ENCODE data around the gene UGT8. TPM values are rescaled to one million over a fixed set of nuclear protein-coding genes. Genes with fewer than 3 reads are reported as not detected.

The UGT8 gene
- total RNA-seq, 1 donor from 2014 or later: 4.3 TPM

GRCh38 chr4:114597410-114598115 lies 1.0 kb upstream of the UGT8 start:
- peaks cover 18% of the 10 kb centered on the region for H3K27me3 Mint-ChIP-seq (ENCODE audit: insufficient read depth, low read depth)
- no peaks in the 10 kb centered on the region for H3K36me3 Mint-ChIP-seq
- Histone ChIP-seq H3K27ac (no peak overlapping the region), H3K9me3 (ENCODE audit: low read depth) (no peaks in the 10 kb centered on the region), H3K36me3 (no peaks in the 10 kb centered on the region), H2AFZ (replicated peaks) (peak overlapping the region; percentile 96), H4K20me1 (ENCODE audit: low read depth) (no peaks in the 10 kb centered on the region), H3K79me2 (ENCODE audit: low read depth) (peaks cover 7% of the 10 kb centered on the region), H3K4me3 (peak overlapping the region; percentile 81), H3K9ac (no peak overlapping the region), H3F3A (ENCODE audit: low read depth) (peaks cover 20% of the 10 kb centered on the region), H3K4me1 (peaks cover 18% of the 10 kb centered on the region), H3K4me2 (peak overlapping the region; percentile 99), H3K27me3 (peaks cover 46% of the 10 kb centered on the region)
- no peak for TF ChIP-seq EZH2phosphoT487 (IDR thresholded peaks at IDR 0.05)
- TF ChIP-seq EZH2 (IDR thresholded peaks at IDR 0.05): no peak
- no peak for TF ChIP-seq CTCF (IDR thresholded peaks at IDR 0.05)
- DNase-seq (ENCODE audit: low spot score): peak; percentile 13
- peak overlapping the region; percentile 92 for H3K4me3 Mint-ChIP-seq
- peaks cover 12% of the 10 kb centered on the region for H3K9me3 Mint-ChIP-seq
- H3K4me1 Mint-ChIP-seq: peaks cover 8% of the 10 kb centered on the region
- no peak overlapping the region for H3K27ac Mint-ChIP-seq

- H3K4me2 ChIP-seq: peak overlapping the region; percentile 99
- DNase-seq (ENCODE audit: low spot score): peak; percentile 54
- H2AFZ ChIP-seq (replicated peaks): peak overlapping the region; percentile 96
Measured at GRCh38 chr4:114599231-114599902, 760 bp downstream of the UGT8 start.

GRCh38 chr4:114599903-114600552 lies 1.4 kb downstream of the UGT8 start:
- DNase-seq (ENCODE audit: low spot score): peak; percentile 20
- Mint-ChIP-seq H3K4me1 (peaks cover 8% of the 10 kb centered on the region), H3K36me3 (no peaks in the 10 kb centered on the region), H3K4me3 (peak overlapping the region; percentile 95), H3K27ac (no peak overlapping the region), H3K9me3 (peaks cover 8% of the 10 kb centered on the region), H3K27me3 (ENCODE audit: insufficient read depth, low read depth) (peaks cover 18% of the 10 kb centered on the region)
- no peaks in the 10 kb centered on the region for H3K36me3 ChIP-seq
- peak overlapping the region; percentile 81 for H3K4me3 ChIP-seq
- H3K27ac ChIP-seq: no peak overlapping the region
- no peaks in the 10 kb centered on the region for H4K20me1 ChIP-seq (ENCODE audit: low read depth)
- H3K4me1 ChIP-seq: peaks cover 18% of the 10 kb centered on the region
- peaks cover 20% of the 10 kb centered on the region for H3F3A ChIP-seq (ENCODE audit: low read depth)
- no peak for TF ChIP-seq EZH2phosphoT487 (IDR thresholded peaks at IDR 0.05)
- no peak for TF ChIP-seq CTCF (IDR thresholded peaks at IDR 0.05)
- TF ChIP-seq EZH2 (IDR thresholded peaks at IDR 0.05): no peak
- H3K4me2 ChIP-seq: peak overlapping the region; percentile 99
- peaks cover 46% of the 10 kb centered on the region for H3K27me3 ChIP-seq
- no peak overlapping the region for H3K9ac ChIP-seq
- H3K79me2 ChIP-seq (ENCODE audit: low read depth): peaks cover 11% of the 10 kb centered on the region
- H3K9me3 ChIP-seq (ENCODE audit: low read depth): no peaks in the 10 kb centered on the region
- peak overlapping the region; percentile 96 for H2AFZ ChIP-seq (replicated peaks)

More at GRCh38 chr4:114599231-114599902, 760 bp downstream of the UGT8 start:
- H3K4me3 ChIP-seq: peak overlapping the region; percentile 81
- peaks cover 18% of the 10 kb centered on the region for H3K4me1 ChIP-seq
- peaks cover 20% of the 10 kb centered on the region for H3F3A ChIP-seq (ENCODE audit: low read depth)
- H4K20me1 ChIP-seq (ENCODE audit: low read depth): no peaks in the 10 kb centered on the region
- no peaks in the 10 kb centered on the region for H3K36me3 ChIP-seq
- Mint-ChIP-seq H3K4me1 (peaks cover 8% of the 10 kb centered on the region), H3K4me3 (peak overlapping the region; percentile 95), H3K9me3 (peaks cover 12% of the 10 kb centered on the region), H3K27me3 (ENCODE audit: insufficient read depth, low read depth) (peaks cover 18% of the 10 kb centered on the region), H3K27ac (no peak overlapping the region), H3K36me3 (no peaks in the 10 kb centered on the region)
- no peak overlapping the region for H3K27ac ChIP-seq
- H3K9me3 ChIP-seq (ENCODE audit: low read depth): no peaks in the 10 kb centered on the region
- TF ChIP-seq EZH2phosphoT487 (IDR thresholded peaks at IDR 0.05) (no peak), EZH2 (IDR thresholded peaks at IDR 0.05) (peak; percentile 53)
- peaks cover 7% of the 10 kb centered on the region for H3K79me2 ChIP-seq (ENCODE audit: low read depth)
- H3K27me3 ChIP-seq: peaks cover 46% of the 10 kb centered on the region
- no peak overlapping the region for H3K9ac ChIP-seq

Measured in neural progenitor cell (in vitro differentiated cells).